ENCODE measurements around the gene NT5C3A. TPM values are rescaled to one million over a fixed set of nuclear protein-coding genes. Genes with fewer than 3 reads are reported as not detected.
A peak's percentile ranks its signal among the peaks of the same experiment; 100 is the strongest.
"Not testable (repeated sequence)": the region's sequence is repeated elsewhere in the genome, so short reads cannot be mapped to it uniquely, and the experiment has no call there.

Gene NT5C3A
- total RNA-seq, 1 experiment from 2014 or later: 60.4 TPM

DNA sequence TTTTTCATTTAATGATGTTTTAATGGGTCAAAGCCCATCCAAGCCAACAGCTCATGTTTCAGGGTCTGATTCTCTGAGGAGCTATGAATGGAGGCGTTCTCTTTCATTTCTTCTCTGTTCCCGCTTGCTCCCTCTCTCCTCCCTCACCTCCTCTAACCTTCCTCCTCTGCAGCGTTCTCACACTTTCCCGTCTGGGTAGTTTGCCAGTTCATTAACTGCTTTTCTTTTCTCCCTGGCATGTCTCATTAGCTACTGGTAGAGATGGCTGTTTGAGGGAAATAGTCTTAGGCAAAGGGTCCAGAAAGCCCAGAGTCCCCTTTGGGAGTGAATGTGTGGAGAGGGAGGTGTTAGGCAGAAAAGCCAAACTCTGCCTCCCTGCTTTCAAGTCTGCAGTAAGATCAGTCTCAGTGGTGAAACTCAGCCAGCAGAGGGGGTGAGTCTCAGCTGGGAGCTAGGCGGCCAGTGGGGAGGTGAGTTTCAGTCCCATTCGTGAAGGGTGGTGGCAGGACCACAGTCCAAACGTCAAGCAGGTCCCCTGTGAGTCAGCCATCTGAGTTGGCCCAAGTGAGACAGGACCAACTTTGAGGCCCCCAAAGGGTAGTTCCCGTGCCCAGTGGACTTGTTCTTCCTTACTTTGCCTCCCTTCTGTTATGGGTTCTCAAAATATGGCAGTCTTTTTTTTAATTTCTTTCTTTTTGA is 98.0 kb downstream of the NT5C3A start:
- H3K4me3 ChIP-seq; H3K9me2 ChIP-seq (ENCODE audit: insufficient read depth); intact Hi-C loops (cut with micrococcal nuclease; ENCODE audit: unreplicated experiment); H3K79me2 ChIP-seq (ENCODE audit: low read depth); H3K27me3 ChIP-seq (ENCODE audit: insufficient read depth, low read depth); DNase-seq; H3K4me2 ChIP-seq; H3F3A ChIP-seq (ENCODE audit: insufficient read depth, low read depth); BruUV-seq (replicated peaks); H3K4me1 ChIP-seq (replicated peaks; ENCODE audit: insufficient read depth); H3K36me3 ChIP-seq (ENCODE audit: low read depth); H4K20me1 ChIP-seq (ENCODE audit: insufficient read depth); H3K27ac ChIP-seq; H3K9me3 ChIP-seq (ENCODE audit: insufficient read depth, low read depth); H2AFZ ChIP-seq; POLR2A ChIA-PET (ENCODE audit: unreplicated experiment); CTCF ChIA-PET: not testable (repeated sequence)
- TF ChIP-seq CTCF (conservative IDR thresholded peaks at IDR 0.05): peak; percentile 54; the same call in 1 of the 2 replicates

Other genes with a start within 250 kb of the NT5C3A start
- gene KBTBD2, start 171.0 kb downstream of the NT5C3A start, total RNA-seq (2021): 49.1 and 56.7 TPM in 2 replicates
- gene FKBP9, start 105.3 kb downstream of the NT5C3A start, total RNA-seq (2021): 155 and 160 TPM in 2 replicates
- gene RP9, start 46.6 kb upstream of the NT5C3A start, total RNA-seq (2021): 15.4 and 22.1 TPM in 2 replicates
- 12.4 and 13.1 TPM in 2 replicates for gene BBS9, start 66.8 kb upstream of the NT5C3A start, total RNA-seq (2021)

All from PC-9 (cell line).